ENCODE results near the gene DHX15.

- no peak for TF ChIP-seq EZH2 (IDR thresholded peaks at IDR 0.05; ENCODE audit: insufficient read depth, low read length)
- TF ChIP-seq CTCF (IDR thresholded peaks at IDR 0.05; ENCODE audit: insufficient read depth, low read depth, low read length), result no peak
These were observed 14.7 kb downstream of the DHX15 start for GRCh38 chr4:24569662-24570061.

All from astrocyte (in vitro differentiated cells and primary cell).